K562 (cell line): ENCODE measurements around the gene BLZF1. TPM values are rescaled to one million over a fixed set of nuclear protein-coding genes. Genes with fewer than 3 reads are reported as not detected.

Source experiments
- CGGBP1 ChIP-seq: fragments of 250-450 bp; sonication (Bioruptor Pico); IDR thresholded peaks from 2 replicates; pipeline ENCODE4 v1.9.0; 2021; ENCODE audit warnings: mild to moderate bottlenecking
- CHD1 ChIP-seq: fragments of 200-600 bp; sonication (generic); IDR thresholded peaks from one replicate; pipeline ENCODE4 v1.6.1; 2012; ENCODE audit warnings: mild to moderate bottlenecking, moderate library complexity, low read length, inconsistent platforms
- CTBP1 ChIP-seq: fragments of 450-650 bp; IDR thresholded peaks from 2 replicates; pipeline ENCODE4 v1.6.1; 2016; ENCODE audit warnings: borderline replicate concordance
- FOXJ2 ChIP-seq: fragments of 200-800 bp; sonication (Bioruptor generic); IDR thresholded peaks from 2 replicates; pipeline ENCODE4 v1.6.1; 2016; ENCODE audit warnings: missing genetic modification characterization, missing compliant biosample characterization
- GTF2A2 ChIP-seq: IDR thresholded peaks from 2 replicates; pipeline ENCODE4 v1.6.1; 2016; ENCODE audit warnings: mild to moderate bottlenecking, missing genetic modification characterization, missing compliant biosample characterization
- HCFC1 ChIP-seq: IDR thresholded peaks from 2 replicates; pipeline ENCODE4 v1.6.1; 2012; ENCODE audit warnings: low read depth, low read length, improper control_type of control experiment
- HDAC3 ChIP-seq: fragments of 450-650 bp; IDR thresholded peaks from 2 replicates; pipeline ENCODE4 v1.6.1; 2018; ENCODE audit warnings: borderline replicate concordance, mild to moderate bottlenecking, moderate library complexity; ENCODE audit not compliant: partially characterized antibody
- LCOR ChIP-seq: sonication (generic); formaldehyde crosslinking; IDR thresholded peaks from 2 replicates; pipeline ENCODE4 v1.8.0; 2022; ENCODE audit warnings: mild to moderate bottlenecking, missing genetic modification reagents
- MEIS2 ChIP-seq: fragments of 450-650 bp; IDR thresholded peaks from 2 replicates; pipeline ENCODE4 v1.6.1; 2014; ENCODE audit warnings: mild to moderate bottlenecking; ENCODE audit not compliant: partially characterized antibody
- NFE2 ChIP-seq: IDR thresholded peaks from 2 replicates; pipeline ENCODE4 v1.6.1; 2014; ENCODE audit warnings: antibody characterized with exemption, low read depth
- POLR2AphosphoS5 ChIP-seq: IDR thresholded peaks from 2 replicates; pipeline ENCODE4 v1.6.1; 2011; ENCODE audit warnings: mild to moderate bottlenecking, low read depth, low read length, moderate library complexity; ENCODE audit not compliant: control insufficient read depth, insufficient read depth
- PPARD ChIP-seq: fragments of 250-450 bp; sonication (Bioruptor Pico); IDR thresholded peaks from 2 replicates; pipeline ENCODE4 v1.8.0; 2022; ENCODE audit warnings: inconsistent platforms, mild to moderate bottlenecking, moderate library complexity
- PTTG1 ChIP-seq: fragments of 450-650 bp; IDR thresholded peaks from 2 replicates; pipeline ENCODE4 v1.6.1; 2016; ENCODE audit warnings: low read depth, mild to moderate bottlenecking, missing genetic modification characterization, missing compliant biosample characterization
- RBM39 ChIP-seq: fragments of 200-400 bp; formaldehyde crosslinking; optimal IDR thresholded peaks from 2 replicates; pipeline ENCODE3; 2018; ENCODE audit warnings: low read depth, low read length
- RFX1 ChIP-seq: fragments of 450-650 bp; IDR thresholded peaks from 2 replicates; pipeline ENCODE4 v1.6.1; 2016; ENCODE audit warnings: mild to moderate bottlenecking, moderate library complexity
- RUNX1 ChIP-seq: sonication (generic); IDR thresholded peaks from 2 replicates; pipeline ENCODE4 v1.6.1; 2016; ENCODE audit warnings: antibody characterized with exemption, low read depth
- SMAD3 ChIP-seq: fragments of 450-650 bp; formaldehyde crosslinking; conservative IDR thresholded peaks from 2 replicates; pipeline ENCODE4 v1.4.0; 2020; ENCODE audit warnings: mild to moderate bottlenecking
- SRSF1 ChIP-seq: fragments of 200-400 bp; formaldehyde crosslinking; IDR thresholded peaks from 2 replicates; pipeline ENCODE4 v1.6.1; 2017; ENCODE audit warnings: mild to moderate bottlenecking, low read depth, low read length, moderate library complexity
- TBP ChIP-seq: optimal IDR thresholded peaks from 2 replicates; pipeline ENCODE3; 2011; ENCODE audit warnings: low read depth, low read length, improper control_type of control experiment
- TOE1 ChIP-seq, 2 experiments: fragments of 450-650 bp in 1 of 2; sonication (generic) in 1 of 2; formaldehyde crosslinking in 1 of 2; IDR thresholded peaks; 2 replicates each; pipeline versions ENCODE4 v1.7.1 to v1.8.0; 2016 to 2022; ENCODE audit warnings: borderline replicate concordance in 2 of 2, mild to moderate bottlenecking in 2 of 2, antibody characterized with exemption in 1 of 2, inconsistent platforms in 1 of 2, low read depth in 1 of 2, missing genetic modification reagents in 1 of 2, moderate library complexity in 1 of 2
- ZC3H4 ChIP-seq: sonication (generic); formaldehyde crosslinking; IDR thresholded peaks from 2 replicates; pipeline ENCODE4 v1.9.0; 2021; ENCODE audit warnings: missing genetic modification reagents, borderline replicate concordance
- ZFP36 ChIP-seq: fragments of 150-350 bp; IDR thresholded peaks from 2 replicates; pipeline ENCODE4 v1.6.1; 2018; ENCODE audit warnings: low read length, low read depth; ENCODE audit not compliant: partially characterized antibody
- ZNF174 ChIP-seq: fragments of 250-450 bp; sonication (Bioruptor Pico); IDR thresholded peaks from 2 replicates; pipeline ENCODE4 v1.4.0; 2020; ENCODE audit warnings: mild to moderate bottlenecking
- ZNF76 ChIP-seq: fragments of 250-450 bp; sonication (Bioruptor Pico); IDR thresholded peaks from 2 replicates; pipeline ENCODE4 v1.4.0; 2020; ENCODE audit warnings: mild to moderate bottlenecking, moderate library complexity, borderline replicate concordance
- ZNF830 ChIP-seq: fragments of 250-450 bp; sonication (Bioruptor Pico); IDR thresholded peaks from 2 replicates; pipeline ENCODE4 v1.5.0; 2021; ENCODE audit warnings: mild to moderate bottlenecking
- polyA plus RNA-seq, 8 experiments: library from polyadenylated mRNA; depleted of rRNA in 4 of 8; stranded (reverse) in 5 of 8; unstranded in 3 of 8; fragments of >200 nt; fragmentation: Nextera tagmentation in 2 of 8; fragmentation: Illumina TruSeq in 1 of 8; extraction: Ambion mirVana in 2 of 8; extraction: Trizol in 1 of 8; gene quantifications; 2 replicates each; pipeline versions ENCODE4 v1.2.1 to v1.2.3, GENCODE V29; 2011 to 2014; ENCODE audit warnings: inconsistent platforms in 1 of 8, missing spikeins in 1 of 8
- total RNA-seq, 7 experiments: library from RNA; depleted of rRNA in 6 of 7; stranded (reverse); fragments of >200 nt in 6 of 7; fragmentation: Illumina TruSeq in 2 of 7; extraction: Trizol in 2 of 7; gene quantifications; 2 replicates each; pipeline versions ENCODE4 v1.2.1 to v1.2.3, GENCODE V29; 2011 to 2021; ENCODE audit warnings: low replicate concordance in 1 of 7
- TF ChIP-seq, protein P1 (sequence below), 3 experiments: fragments of 200-800 bp in 1 of 3; sonication (Bioruptor generic) in 1 of 3; sonication (generic) in 1 of 3; formaldehyde crosslinking in 1 of 3; IDR thresholded peaks; 2 replicates each; pipeline versions ENCODE4 v1.6.1 to v1.8.0; 2016 to 2022; ENCODE audit warnings: mild to moderate bottlenecking in 2 of 3, missing compliant biosample characterization in 2 of 3, missing genetic modification characterization in 2 of 3, missing genetic modification reagents in 1 of 3
- TF ChIP-seq, protein P2 (sequence below): fragments of 450-650 bp; formaldehyde crosslinking; conservative IDR thresholded peaks from 2 replicates; pipeline ENCODE4 v1.4.0; 2022; ENCODE audit warnings: mild to moderate bottlenecking, missing genetic modification characterization

The BLZF1 gene
- total and polyA plus RNA-seq, 9 of the 15 experiments (the other 6 are each of a cell fraction or from before 2014, with no cell fraction given): 20.5 to 32.8 (median 25.3) TPM

DNA sequence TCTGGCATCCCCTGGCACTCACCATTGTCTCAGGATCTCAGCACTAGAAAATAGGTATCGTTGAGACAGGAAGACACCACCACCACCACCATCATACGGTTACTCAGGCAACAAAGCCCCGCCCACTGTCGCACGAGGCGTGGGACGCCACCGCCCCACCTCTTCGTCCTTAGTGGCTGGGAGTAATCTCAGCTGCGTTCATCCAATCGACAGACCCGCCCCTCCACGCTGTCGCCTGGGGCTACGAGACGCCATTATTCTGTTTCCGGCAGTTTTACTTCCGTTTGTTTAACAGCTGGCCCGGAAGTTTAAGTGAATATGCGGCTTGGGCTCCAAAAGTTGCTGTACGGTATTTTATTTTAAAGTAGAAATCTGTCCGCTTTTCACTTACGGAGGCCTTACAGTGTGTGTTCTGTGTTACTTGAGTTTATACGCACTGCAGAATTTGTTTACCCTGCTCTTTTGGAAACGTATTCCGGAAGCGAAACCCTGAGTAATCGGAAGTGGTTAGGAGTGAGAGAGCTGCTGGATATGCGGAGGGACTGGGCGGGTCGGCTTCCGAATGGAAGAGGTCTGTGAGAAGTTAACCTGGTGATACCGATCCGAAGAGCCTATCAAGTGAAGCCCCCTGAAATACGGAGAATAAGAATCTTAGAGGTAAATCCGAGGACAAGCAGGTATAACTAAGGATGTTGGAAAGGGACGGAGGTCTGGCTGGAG, at the start of gene BLZF1, which contains the start of gene NME7 (continued):
- TF ChIP-seq, protein P1, sequence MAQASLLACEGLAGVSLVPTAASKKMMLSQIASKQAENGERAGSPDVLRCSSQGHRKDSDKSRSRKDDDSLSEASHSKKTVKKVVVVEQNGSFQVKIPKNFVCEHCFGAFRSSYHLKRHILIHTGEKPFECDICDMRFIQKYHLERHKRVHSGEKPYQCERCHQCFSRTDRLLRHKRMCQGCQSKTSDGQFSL (CRISPR knock-in tag; IDR thresholded peaks at IDR 0.05): no peak
- TF ChIP-seq, protein P1 (tag; IDR thresholded peaks at IDR 0.05): no peak
- no peak; the same call in 1 of the 2 replicates for TF ChIP-seq LCOR (CRISPR knock-in tag)
- TF ChIP-seq, protein P2, sequence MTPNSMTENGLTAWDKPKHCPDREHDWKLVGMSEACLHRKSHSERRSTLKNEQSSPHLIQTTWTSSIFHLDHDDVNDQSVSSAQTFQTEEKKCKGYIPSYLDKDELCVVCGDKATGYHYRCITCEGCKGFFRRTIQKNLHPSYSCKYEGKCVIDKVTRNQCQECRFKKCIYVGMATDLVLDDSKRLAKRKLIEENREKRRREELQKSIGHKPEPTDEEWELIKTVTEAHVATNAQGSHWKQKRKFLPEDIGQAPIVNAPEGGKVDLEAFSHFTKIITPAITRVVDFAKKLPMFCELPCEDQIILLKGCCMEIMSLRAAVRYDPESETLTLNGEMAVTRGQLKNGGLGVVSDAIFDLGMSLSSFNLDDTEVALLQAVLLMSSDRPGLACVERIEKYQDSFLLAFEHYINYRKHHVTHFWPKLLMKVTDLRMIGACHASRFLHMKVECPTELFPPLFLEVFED (CRISPR knock-in tag): no peak
- no peak for TF ChIP-seq ZNF174 (CRISPR knock-in tag)
- no peak for TF ChIP-seq PPARD (CRISPR knock-in tag)
- no peak for TF ChIP-seq RBM39
- no peak for TF ChIP-seq RUNX1
- no peak for TF ChIP-seq NFE2
- no peak; the same call in 1 of the 2 replicates for TF ChIP-seq CGGBP1
- TF ChIP-seq ZC3H4 (CRISPR knock-in tag): no peak
- no peak for TF ChIP-seq SMAD3 (CRISPR knock-in tag)
- peak; percentile 73 for TF ChIP-seq POLR2AphosphoS5
- no peak for TF ChIP-seq CHD1
- TF ChIP-seq TBP: no peak
- TF ChIP-seq ZNF76 (CRISPR knock-in tag): no peak
- no peak for TF ChIP-seq GTF2A2
- TF ChIP-seq MEIS2: no peak
- TF ChIP-seq ZFP36: no peak
- peak; percentile 99 for TF ChIP-seq RFX1
- peak; percentile 71 for TF ChIP-seq HCFC1
- peak; percentile 26; the same call in 1 of the 2 replicates for TF ChIP-seq TOE1 (IDR thresholded peaks at IDR 0.05; ENCODE audit: borderline replicate concordance)
- TF ChIP-seq TOE1 (CRISPR knock-in tag; IDR thresholded peaks at IDR 0.05; ENCODE audit: borderline replicate concordance, low read depth): no peak
- TF ChIP-seq ZNF830 (CRISPR knock-in tag): 0 out of 2 replicates have a peak, but pooled peaks have one; percentile 65
- no peak for TF ChIP-seq PTTG1 (tag)
- TF ChIP-seq CTBP1: peak; percentile 52; the same call in 1 of the 2 replicates
- peak; percentile 96 for TF ChIP-seq FOXJ2 (tag)
- no peak for TF ChIP-seq SRSF1
- peak; percentile 48 for TF ChIP-seq HDAC3
